SKM-1 treated with dmso at 0.1 percent for 144 hours (cell line): Measurements from ENCODE around the gene CRNKL1.

ENCODE experiments used
- DNase-seq: peaks from one replicate; lab custom pipeline; 2025; ENCODE audit not compliant: unreplicated experiment; lab: John Stamatoyannopoulos, UW

The CRNKL1 gene

DNA sequence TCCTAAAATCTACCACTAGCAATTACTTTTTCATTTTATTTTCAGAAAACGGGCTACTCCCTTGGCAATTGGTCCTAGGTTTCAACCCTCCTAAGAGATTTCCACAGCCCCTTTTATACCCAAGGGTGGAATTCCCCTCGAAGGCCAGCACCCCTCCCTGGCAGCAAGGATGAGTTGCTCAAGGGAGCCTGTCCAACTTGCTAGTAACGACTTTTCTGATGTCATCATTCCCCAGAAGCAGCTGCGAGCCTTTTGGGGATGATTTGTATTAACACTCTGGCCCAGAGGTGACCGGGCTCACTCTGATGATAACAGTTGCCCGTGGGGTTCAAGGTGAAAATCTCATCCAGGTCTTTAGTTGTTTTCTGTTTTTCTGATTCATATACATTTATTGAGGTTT lies 65.8 kb downstream of the CRNKL1 start:
- no peak for DNase-seq
